HG02610 (cell line): ENCODE data around the gene ABCF3.

Source experiments
- ATAC-seq: cut with Tn5 transposase; IDR thresholded peaks from one replicate; pipeline ENCODE4 v1.9.1; 2021; ENCODE audit warnings: mild to moderate bottlenecking, moderate library complexity; ENCODE audit not compliant: unreplicated experiment

The ABCF3 gene

DNA sequence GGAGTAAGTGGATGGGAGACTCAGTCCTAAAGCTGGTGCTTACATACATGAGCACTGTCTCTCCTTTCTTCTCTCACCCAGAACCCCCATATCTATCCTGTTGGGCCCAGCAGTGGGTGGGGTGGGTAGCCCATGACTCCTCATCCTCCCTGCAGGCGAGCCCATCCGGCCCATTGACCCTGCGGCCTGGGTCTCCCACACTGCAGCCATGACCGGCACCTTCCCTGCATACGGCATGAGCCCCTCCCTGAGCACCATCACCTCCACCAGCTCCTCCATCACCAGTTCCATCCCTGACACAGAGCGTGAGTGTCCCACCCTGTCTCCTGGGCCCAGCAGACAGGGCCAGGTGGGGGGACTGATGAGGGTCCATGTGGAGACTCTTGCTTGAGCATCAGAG is 19.3 kb upstream of the ABCF3 start:
- no peak for ATAC-seq

DNA sequence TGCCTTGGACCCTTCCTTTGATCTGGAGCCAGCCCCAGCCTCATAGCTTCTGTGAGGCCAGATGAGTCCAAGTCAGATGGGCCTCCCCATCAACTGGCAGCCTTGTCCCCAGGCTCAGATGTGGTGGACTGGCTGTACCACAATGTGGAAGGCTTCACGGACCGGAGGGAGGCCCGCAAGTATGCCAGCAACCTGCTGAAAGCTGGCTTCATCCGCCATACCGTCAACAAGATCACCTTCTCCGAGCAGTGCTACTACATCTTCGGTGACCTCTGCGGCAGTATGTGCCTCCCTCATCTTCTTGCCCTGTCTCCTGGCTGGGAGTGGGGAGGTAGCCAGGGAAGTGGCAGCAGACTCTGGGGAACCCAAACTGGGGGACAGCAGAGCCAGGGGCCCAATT is 18.2 kb upstream of the ABCF3 start:
- no peak for ATAC-seq

DNA sequence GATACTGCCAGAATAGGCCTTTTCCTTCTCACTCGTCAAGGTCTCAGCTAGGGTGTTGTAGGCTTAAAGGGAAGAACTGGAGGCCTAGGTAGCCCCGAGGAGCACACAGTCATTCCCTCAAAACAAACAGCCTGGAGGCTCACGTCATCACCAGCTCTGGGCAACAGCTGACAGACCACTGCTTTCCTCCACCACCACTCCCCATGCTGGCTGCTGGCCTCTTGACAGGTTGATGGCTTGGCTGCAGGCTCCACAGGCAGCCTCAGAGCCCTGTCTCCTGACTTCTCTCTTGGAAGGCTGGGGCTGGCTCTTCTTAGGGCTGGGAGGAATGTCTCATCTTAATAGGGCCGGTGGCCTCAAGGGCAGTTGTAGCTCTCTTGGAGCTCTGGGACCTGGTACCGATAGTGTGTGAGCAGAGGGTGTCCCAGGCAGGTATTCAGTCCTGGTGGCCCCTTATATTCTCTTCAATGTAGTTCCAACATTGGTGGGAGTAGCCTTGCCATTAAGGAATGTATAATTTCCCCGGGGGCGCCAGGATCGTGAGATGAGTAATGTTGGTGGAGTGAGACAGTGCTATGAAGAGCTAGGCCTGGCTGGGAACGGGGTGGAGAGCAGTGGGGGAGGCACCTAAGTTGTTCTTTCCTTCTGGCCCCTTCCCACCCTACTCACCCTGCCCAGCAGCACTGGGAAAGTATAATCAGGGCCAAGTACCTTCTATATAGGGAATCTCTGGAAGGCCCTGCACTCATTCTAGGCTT is 17.5 kb upstream of the ABCF3 start:
- no peak for ATAC-seq

DNA sequence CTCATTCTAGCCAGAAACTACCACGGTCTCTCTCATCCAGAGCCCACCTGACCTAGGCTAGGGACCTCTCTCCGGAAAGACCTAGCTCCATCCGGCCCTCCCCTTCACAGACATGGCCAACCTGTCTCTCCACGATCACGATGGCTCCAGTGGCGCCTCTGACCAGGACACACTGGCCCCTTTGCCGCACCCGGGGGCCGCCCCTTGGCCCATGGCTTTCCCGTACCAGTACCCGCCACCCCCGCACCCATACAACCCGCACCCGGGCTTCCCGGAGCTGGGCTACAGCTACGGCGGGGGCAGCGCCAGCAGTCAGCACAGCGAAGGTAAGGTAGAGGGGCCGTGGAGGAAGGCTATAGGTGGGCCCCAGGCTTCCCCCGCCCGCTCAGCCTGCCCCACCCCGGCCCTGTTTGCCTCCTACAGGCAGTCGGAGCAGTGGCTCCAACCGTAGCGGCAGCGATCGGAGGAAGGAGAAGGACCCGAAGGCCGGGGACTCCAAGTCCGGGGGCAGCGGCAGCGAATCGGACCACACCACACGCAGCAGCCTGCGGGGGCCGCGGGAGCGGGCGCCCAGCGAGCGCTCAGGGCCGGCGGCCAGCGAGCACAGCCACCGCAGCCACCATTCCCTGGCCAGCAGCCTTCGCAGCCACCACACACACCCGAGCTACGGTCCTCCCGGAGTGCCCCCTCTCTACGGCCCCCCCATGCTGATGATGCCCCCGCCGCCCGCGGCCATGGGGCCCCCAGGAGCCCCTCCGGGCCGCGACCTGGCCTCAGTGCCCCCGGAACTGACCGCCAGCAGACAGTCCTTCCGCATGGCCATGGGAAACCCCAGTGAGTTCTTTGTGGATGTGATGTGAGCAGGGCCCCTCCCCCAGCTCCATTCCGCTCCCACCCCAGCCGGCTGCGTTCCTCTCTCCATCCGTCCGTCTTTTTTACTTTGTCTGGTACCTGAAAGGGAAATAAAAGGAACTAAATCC is 15.8 kb upstream of the ABCF3 start:
- ATAC-seq, result no peak

DNA sequence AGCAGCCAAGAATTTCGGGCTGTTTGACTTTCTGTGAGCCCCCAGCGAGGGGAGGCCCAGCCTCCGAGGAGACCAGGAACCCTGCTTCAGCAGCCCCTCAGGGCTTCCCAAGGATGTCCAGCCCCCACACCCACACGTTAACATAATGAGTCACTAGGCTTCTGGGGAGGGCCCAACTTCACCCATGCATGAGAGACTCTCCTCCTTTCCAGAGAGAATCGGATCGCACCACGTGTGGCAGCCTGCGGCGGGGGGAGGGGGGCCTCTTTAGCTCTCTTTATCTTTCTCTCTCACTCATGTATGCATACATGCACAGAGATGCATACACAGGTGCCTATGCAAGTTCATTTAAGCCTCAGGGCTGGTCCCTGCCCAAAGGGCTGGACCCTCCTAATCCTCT is 14.4 kb upstream of the ABCF3 start:
- no peak for ATAC-seq

DNA sequence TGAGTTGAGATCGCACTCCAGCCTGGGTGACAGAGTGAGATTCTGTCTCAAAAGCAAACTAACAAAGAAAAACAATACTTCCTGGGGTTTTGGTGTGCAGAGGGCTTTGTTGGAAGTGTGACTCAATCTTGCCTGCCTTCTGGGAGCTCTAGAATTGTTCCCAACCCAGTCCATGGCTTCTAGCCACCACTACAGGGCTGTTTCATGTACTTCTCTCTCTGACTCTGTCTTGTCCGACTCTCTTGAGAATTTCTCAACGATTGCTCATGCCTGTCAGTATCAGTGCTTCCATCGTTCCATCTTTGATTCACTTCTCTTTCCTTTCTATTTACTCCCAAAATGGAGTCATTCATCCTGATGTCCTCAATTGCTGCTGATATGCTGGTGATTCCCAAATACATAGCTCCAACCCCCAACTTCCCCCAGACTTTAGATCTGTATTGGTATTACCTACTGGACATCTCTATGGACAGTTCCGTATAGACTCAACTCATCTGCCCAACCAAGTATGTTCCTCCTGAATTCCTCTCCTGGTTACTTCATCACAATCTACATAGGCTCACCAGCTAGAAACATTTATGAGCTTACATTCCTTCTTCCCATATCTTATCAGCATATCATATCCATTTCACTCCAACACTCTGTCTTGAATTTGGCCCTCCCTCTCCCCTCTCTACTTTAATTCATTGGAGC is 13.2 kb upstream of the ABCF3 start:
- no peak for ATAC-seq

DNA sequence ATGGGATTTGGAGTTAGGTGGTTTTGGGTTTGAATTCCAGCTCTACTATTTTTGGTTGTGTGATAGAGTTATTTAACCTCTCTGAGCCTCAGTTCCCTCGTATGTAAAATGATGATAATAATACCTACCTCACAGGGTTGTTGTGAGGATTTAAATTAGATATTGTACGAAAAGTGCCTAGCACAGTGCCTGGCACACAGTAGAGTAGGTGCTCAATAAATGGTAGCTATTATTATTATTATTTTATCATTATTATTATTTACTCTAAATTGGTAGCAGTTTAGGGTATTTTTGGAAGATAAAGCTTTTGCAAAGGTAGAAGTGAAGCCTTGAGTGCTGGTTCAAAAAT is 12.7 kb upstream of the ABCF3 start:
- ATAC-seq, result no peak

DNA sequence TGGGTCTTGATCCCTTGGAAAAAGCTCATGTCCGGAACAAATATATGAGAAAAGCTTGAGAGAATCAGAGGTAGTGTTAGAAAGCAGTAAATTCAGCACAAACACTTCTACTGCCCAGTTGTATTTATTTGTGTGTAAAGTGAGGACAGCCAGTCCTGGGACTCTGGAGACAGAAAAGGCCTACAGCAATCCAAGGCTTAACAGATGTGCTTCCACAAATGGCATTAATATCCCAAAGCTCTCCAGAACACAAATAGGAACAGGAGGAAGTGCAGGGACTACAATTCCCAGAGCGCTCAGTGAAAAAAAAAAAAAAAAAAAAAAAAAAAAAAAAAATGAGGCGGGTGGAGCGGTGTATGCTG is 11.7 kb upstream of the ABCF3 start:
- ATAC-seq, result no peak

DNA sequence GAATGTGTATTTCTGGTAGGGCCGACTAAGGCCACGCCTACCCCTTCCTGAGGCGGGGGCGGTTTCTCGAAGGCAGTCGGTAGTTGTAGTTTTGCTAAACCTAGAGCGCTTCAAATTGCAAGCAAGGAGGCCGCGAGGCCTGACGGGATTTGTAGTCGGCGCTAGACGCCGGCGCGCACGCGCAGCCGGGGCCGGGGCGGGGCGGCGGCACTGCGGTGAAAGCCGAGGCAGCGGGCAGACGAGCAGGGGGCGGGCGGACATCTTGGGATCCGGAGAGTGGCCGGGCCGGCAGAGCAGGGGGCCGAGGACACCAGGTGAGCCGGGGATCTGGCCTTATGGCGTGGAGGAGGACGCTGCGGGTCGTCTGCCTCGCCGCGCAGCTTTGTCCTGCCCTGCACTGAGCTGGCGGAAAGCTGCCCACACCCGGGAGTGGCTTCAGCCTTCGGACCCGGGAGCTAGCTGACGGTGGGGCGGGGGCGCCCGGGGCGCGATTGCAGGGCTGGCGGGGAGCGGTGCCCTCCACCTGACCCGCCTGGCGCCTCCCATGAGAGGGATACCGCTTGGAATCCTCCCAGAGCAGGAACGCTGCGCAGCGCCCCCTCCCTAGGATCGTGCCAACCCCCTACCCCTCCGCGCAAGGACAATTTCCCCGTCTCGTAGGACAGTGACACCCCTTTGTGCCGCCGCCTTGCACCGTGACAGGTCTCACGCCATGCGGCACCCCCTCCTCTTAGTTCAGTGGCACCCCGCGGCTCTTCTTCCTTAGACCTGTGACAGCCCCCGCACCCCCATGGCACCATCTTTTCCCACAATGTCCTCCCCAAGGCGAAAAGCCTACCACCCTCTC is 11.1 kb upstream of the ABCF3 start, which contains the start of gene AP2M1:
AP2M1 (plus strand) TSS at position 210 of the 847 bp plus-strand sequence. CDS start 2,139 bp downstream, outside the sequence.
- peak; percentile 94 for ATAC-seq

DNA sequence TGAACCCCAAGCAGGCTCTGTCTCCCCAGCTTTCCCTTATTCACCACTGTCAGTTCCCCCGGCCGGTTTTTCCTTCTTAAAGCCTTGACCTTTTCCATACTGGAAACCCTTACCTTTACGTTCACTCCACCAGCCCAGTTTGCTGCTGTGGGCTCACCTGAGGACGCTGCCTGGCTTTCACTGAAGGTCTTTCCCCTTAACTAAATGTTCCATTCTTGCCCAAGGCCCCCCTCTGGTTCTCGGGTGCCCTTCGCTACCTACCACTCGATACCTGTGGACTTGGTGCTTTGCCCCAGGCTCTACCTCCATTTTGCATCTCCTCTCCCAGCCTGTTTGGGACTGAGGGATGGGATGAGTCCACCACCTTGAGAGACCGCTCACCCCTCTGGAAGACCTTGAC is 10.5 kb upstream of the ABCF3 start:
- ATAC-seq, result no peak

DNA sequence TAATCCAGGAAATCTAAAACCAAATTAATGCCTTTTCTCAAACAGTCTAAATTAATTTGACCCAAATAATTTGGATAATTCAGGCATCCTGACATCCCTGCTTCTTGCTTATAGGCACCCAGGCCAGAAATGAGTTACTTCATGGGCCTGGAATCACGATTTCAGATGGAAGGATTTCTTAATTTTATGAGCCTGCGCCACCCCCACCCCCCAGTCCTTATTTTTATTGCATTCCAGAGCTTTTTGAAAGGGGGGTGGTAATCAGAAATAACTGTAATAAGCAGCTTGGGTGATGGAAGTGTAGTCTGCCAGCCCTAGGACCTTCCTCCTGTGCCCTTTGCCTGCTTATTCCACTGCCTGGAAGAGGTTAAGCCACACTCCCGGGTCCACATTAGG is 10.0 kb upstream of the ABCF3 start:
- ATAC-seq, result no peak

DNA sequence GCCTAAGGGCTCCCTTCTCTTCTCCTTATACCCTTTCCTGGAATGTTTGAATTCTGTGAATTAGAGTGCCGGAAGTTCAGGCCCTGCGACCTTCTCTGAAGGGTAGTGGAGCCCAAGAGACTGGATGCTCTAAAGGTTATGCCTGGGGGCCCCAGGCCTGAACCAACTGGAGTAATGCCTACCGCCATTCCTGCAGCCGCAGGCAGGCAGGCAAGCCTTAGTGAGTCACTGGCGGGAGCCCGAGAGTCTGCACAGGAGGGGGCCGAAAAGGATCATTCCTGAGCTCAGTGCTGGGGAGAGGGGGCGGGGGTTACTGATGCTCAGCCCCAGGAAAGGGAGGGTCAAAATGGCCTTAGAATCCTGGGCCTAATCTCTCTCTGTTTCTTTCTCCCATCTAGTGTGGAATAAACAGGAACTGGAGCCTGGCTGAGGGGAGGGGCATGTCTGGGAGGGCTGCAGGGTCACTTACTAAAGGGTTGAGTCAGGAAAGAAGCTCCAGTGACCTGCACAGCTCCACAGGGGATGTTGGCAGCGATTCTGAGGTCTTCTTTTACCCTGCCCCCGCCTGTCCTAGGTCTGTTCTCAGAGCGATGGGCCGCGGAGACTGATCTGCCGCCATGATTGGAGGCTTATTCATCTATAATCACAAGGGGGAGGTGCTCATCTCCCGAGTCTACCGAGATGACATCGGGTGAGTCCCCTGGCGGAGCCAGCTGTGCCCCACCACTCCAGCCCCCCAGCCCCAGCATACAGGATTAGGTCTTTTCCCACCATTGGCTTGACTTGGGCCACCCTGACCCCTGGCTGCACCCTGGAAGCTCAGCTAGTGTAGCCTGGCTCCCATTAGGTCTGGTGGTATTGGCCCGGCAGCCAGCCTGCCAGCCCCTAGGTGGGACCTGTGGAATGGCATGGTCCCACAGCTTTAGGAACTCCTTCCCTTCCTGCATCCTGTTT is 9.3 kb upstream of the ABCF3 start:
- ATAC-seq, result no peak

DNA sequence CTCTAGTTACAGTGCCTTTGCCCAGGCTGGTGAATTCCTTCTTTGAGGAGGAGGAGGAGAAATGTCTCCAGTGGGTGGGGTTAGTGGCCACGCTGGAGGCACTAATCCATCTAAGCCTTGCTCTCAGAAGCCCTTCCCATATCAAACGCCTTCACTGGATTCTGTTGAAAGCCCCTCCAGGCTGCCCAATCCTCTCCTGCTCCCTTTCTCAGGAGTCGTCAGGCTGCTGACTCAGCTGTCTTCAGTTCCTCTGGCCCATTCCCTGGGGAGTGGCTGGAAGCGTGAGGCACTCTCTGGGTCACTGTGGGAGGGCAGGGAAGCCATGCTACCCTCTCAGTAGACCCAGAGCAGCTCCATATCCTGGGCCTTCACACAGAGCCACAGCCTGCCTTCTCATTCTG is 8.7 kb upstream of the ABCF3 start:
- ATAC-seq, result no peak

DNA sequence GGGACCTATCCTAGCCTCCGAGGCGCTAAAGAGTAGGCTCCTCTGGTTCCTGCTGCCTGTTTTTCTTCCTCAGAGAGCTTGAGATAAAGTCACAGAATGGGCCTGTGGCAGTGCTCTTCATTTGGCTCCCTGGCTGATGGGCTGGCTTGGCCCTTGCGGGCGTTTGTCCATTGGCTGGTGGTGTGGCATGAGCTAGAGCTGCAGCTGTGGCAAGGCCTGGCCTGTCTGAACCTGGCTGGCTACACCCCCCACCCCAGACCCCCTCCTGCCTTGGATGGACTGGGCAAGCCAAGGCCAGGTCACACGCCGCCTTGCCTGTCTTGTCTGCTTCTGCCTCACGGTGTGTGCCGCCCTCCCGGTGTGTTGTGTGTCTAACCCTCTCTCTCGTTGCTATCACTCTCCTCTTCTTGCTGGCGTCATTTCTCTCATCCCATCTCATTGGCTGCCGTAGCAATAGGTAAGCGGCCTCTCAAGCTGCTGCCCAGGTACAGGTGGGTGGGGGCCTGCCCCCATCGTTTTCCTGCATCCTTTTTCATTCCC is 8.2 kb upstream of the ABCF3 start:
- no peak for ATAC-seq

DNA sequence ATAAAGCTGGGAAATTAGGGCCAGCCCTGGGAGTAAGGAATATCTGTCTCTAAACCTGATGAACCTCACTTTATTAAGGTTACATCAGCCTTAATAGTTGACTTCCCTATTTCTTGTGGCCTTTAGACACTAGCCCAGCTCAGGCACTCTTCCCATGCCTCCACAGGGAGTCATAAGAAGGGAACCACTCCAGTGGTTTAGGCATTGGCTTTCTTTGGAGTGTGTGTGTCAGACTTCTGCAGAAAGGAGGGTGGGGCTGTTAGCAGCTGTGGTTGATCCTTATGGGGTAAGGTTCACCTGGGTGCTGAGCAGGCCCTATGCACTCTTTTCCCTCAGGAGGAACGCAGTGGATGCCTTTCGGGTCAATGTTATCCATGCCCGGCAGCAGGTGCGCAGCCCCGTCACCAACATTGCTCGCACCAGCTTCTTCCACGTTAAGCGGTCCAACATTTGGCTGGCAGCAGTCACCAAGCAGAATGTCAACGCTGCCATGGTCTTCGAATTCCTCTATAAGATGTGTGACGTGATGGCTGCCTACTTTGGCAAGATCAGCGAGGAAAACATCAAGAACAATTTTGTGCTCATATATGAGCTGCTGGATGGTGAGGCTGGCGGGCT is 7.4 kb upstream of the ABCF3 start:
- ATAC-seq, result no peak

DNA sequence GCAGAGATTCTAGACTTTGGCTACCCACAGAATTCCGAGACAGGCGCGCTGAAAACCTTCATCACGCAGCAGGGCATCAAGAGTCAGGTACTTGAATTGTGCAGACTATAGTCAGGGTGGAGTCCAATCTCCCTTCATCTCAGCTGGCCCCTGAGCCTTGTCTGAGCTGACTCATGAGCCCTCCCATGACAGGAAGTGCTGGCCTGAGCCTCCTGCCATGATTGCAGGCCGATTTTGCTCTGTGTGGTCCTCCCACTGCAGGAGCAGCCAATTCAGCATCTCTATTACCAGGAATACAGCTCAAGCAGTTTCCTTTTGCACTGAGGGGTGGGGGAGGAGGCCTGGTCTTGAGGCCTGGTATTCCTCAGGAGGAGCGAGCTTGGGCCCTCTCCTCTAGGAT is 5.8 kb upstream of the ABCF3 start:
- no peak for ATAC-seq

DNA sequence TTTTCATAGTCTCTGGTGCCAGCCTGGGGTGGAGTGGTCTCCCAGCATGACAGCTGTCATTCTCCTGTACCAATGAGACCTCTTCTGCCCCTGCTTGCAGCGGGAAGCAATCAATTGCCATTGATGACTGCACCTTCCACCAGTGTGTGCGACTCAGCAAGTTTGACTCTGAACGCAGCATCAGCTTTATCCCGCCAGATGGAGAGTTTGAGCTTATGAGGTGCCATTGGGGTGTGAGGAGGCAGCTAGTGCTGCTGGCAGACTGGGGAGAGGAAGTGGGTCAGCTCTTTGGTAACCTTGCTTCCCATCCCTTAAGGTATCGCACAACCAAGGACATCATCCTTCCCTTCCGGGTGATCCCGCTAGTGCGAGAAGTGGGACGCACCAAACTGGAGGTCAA is 4.4 kb upstream of the ABCF3 start:
- ATAC-seq, result no peak

DNA sequence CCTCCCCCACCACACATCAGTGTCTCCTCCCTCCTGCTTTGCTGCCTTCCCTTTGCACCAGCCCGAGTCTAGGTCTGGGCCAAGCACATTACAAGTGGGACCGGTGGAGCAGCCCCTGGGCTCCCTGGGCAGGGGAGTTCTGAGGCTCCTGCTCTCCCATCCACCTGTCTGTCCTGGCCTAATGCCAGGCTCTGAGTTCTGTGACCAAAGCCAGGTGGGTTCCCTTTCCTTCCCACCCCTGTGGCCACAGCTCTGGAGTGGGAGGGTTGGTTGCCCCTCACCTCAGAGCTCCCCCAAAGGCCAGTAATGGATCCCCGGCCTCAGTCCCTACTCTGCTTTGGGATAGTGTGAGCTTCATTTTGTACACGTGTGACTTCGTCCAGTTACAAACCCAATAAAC is 2.3 kb upstream of the ABCF3 start:
- ATAC-seq, result no peak
